ENCODE measurements around the gene CDH4. TPM values are rescaled to one million over a fixed set of nuclear protein-coding genes. Genes with fewer than 3 reads are reported as not detected.
A peak's percentile ranks its signal among the peaks of the same experiment; 100 is the strongest.

The CDH4 gene
- total RNA-seq, 1 experiment from 2014 or later = 5.3 TPM

- TF ChIP-seq ZNF138 (CRISPR knock-in tag; conservative IDR thresholded peaks at IDR 0.05) (no peak), USF1 (CRISPR knock-in tag; IDR thresholded peaks at IDR 0.05) (no peak), ZNF416 (CRISPR knock-in tag; IDR thresholded peaks at IDR 0.05) (no peak), NFYB (CRISPR knock-in tag; conservative IDR thresholded peaks at IDR 0.05; ENCODE audit: low read depth) (no peak), NR2C2 (CRISPR knock-in tag; IDR thresholded peaks at IDR 0.05) (no peak)
Measured at GRCh38 chr20:61753987-61754956, 502.2 kb downstream of the CDH4 start (continued).

DNA sequence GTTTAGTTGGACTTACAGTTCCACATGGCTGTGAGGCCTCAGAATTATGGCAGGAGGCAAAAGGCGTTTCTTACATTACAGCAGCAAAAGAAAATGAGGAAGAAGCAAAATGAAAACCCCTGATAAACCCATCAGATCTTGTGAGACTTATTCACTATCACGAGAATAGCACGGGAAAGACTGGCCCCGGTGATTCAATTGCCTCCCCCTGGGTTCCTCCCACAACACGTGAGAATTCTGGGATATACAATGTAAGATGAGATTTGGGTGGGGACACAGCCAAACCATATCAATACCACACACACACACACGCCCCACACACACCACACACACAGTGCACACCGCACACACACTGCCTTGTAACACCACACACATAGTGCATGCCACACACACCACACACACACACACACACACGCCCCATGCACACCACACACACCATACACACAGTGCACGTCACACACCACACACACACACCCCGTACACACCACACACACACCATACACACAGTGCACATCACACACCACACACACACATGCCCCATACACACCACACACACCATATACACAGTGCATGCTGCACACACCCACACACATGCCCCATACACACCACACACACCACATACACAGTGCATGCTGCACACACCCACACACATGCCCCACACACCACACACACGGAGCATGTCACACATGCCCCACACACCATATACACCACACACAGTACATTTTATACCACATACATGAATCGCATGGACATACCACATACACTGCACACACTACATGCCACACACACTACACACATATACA lies 503.1 kb downstream of the CDH4 start:
- Mint-ChIP-seq H3K27ac (no peak overlapping the region), H3K4me3 (no peak overlapping the region), H3K4me1 (peaks cover 20% of the 10 kb centered on the region), H3K9me3 (peaks cover 14% of the 10 kb centered on the region), H3K27me3 (ENCODE audit: low read depth) (peaks cover 6% of the 10 kb centered on the region; the same call in 1 of the 2 replicates), H3K36me3 (peaks cover 8% of the 10 kb centered on the region)
- DNase-seq (ENCODE audit: low spot score) = no peak
- ChIA-PET POLR2A (no interaction called here), CTCF (interaction anchor here (1.0 kb wide), 1 partner anchor 141 kb away, joined by 3 read pairs; no protein-coding TSS in a partner anchor)
- TF ChIP-seq GABPB1 (CRISPR knock-in tag; IDR thresholded peaks at IDR 0.05) = no peak
- no peak for TF ChIP-seq ERG (CRISPR knock-in tag; IDR thresholded peaks at IDR 0.05)
- no peak for TF ChIP-seq GTF2I (CRISPR knock-in tag; conservative IDR thresholded peaks at IDR 0.05)
- TF ChIP-seq FOXK1 (CRISPR knock-in tag; IDR thresholded peaks at IDR 0.05) = no peak
- no peak for TF ChIP-seq ZBTB21 (CRISPR knock-in tag; IDR thresholded peaks at IDR 0.05; ENCODE audit: borderline replicate concordance)
- TF ChIP-seq NR1H2 (CRISPR knock-in tag; IDR thresholded peaks at IDR 0.05) = no peak
- no peak for ATAC-seq

DNA sequence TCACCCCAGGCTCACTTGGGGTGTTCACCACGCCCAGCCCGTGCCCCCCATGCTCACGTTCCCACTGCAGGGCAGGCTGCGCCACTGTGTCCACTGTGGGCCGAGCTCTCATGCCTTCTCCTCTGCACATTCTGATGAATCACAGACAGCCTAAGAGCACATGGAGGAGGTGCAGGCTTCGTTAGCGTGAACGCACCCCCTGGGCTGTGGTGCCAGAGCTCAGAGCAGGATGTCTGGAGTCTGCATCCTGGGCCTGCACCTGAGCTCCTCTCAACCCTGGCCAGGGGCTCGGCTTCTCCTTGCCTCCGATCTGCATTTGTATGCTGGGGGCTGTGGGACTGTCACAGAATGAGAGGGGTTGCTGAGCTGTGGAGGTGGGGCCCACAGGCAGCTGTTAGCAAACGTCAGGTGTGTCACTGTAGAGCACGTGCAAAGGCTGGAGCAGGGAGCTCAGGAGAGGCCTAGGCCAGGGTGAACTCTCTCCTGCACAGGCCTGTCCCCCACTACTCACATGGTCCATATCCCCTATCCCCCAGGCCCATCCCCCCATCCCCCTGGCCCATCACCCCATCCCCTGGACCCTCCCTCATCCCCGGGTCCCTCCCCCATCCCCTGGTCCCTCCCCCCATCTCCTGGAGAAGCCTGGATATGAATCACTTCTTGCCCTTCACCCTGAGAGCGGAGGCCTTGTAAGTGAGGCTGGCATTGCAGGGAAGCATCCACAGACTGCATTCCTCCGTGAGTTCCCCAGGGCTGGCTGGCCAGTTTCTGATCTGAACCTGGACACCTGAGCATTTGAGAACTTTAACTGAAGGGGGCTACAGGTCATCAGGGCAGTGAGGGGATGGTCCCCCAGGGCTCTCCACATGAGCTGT lies 504.1 kb downstream of the CDH4 start:
- H3K27ac Mint-ChIP-seq = no peak overlapping the region
- POLR2A ChIA-PET = no interaction called here
- peak; percentile 50 for ATAC-seq
- CTCF ChIA-PET = interaction anchor here (1.0 kb wide), 1 partner anchor 140 kb away, joined by 3 read pairs; no protein-coding TSS in a partner anchor
- no peaks in the 10 kb centered on the region; the same call in 1 of the 2 replicates for H3K36me3 Mint-ChIP-seq
- no peaks in the 10 kb centered on the region; the same call in 1 of the 2 replicates for H3K27me3 Mint-ChIP-seq (ENCODE audit: low read depth)
- TF ChIP-seq ATF1 (CRISPR knock-in tag; IDR thresholded peaks at IDR 0.05) = no peak
- TF ChIP-seq SMAD3 (CRISPR knock-in tag; IDR thresholded peaks at IDR 0.05; ENCODE audit: borderline replicate concordance) = no peak
- TF ChIP-seq FOXK1 (CRISPR knock-in tag; IDR thresholded peaks at IDR 0.05) = no peak
- no peak for TF ChIP-seq FOXJ3 (CRISPR knock-in tag; IDR thresholded peaks at IDR 0.05; ENCODE audit: borderline replicate concordance)
- TF ChIP-seq GABPB1 (CRISPR knock-in tag; IDR thresholded peaks at IDR 0.05) = no peak
- no peak for TF ChIP-seq ESRRA (CRISPR knock-in tag; IDR thresholded peaks at IDR 0.05; ENCODE audit: borderline replicate concordance)
- no peak for TF ChIP-seq GRHL2 (CRISPR knock-in tag; IDR thresholded peaks at IDR 0.05; ENCODE audit: insufficient replicate concordance, severe bottlenecking)
- no peak for TF ChIP-seq CBFB (CRISPR knock-in tag; IDR thresholded peaks at IDR 0.05; ENCODE audit: low read depth)
- TF ChIP-seq ZNF219 (CRISPR knock-in tag; IDR thresholded peaks at IDR 0.05; ENCODE audit: borderline replicate concordance) = no peak
- TF ChIP-seq RORB (CRISPR knock-in tag; IDR thresholded peaks at IDR 0.05) = no peak
- TF ChIP-seq KAT7 (CRISPR knock-in tag; IDR thresholded peaks at IDR 0.05; ENCODE audit: borderline replicate concordance) = no peak
- no peak for TF ChIP-seq ZNF263 (CRISPR knock-in tag; IDR thresholded peaks at IDR 0.05; ENCODE audit: low read depth)
- TF ChIP-seq, protein P1, sequence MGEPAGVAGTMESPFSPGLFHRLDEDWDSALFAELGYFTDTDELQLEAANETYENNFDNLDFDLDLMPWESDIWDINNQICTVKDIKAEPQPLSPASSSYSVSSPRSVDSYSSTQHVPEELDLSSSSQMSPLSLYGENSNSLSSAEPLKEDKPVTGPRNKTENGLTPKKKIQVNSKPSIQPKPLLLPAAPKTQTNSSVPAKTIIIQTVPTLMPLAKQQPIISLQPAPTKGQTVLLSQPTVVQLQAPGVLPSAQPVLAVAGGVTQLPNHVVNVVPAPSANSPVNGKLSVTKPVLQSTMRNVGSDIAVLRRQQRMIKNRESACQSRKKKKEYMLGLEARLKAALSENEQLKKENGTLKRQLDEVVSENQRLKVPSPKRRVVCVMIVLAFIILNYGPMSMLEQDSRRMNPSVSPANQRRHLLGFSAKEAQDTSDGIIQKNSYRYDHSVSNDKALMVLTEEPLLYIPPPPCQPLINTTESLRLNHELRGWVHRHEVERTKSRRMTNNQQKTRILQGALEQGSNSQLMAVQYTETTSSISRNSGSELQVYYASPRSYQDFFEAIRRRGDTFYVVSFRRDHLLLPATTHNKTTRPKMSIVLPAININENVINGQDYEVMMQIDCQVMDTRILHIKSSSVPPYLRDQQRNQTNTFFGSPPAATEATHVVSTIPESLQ (CRISPR knock-in tag; IDR thresholded peaks at IDR 0.05) = no peak
- TF ChIP-seq USF2 (CRISPR knock-in tag; IDR thresholded peaks at IDR 0.05) = no peak
- no peak for TF ChIP-seq ZNF671 (CRISPR knock-in tag; IDR thresholded peaks at IDR 0.05)
- DNase-seq (ENCODE audit: low spot score) = no peak
- H3K4me1 Mint-ChIP-seq = peaks cover 20% of the 10 kb centered on the region
- H3K9me3 Mint-ChIP-seq = peaks cover 6% of the 10 kb centered on the region
- no peak overlapping the region for H3K4me3 Mint-ChIP-seq
